Body of pancreas (tissue), 4 donors: ENCODE results near the gene EXOC2.

Experiments used
- CTCF ChIP-seq, 7 experiments: fragments of 450-650 bp in 4 of 7; fragments of 200-600 bp in 3 of 7; sonication (generic) in 3 of 7; IDR thresholded peaks; one replicate each; pipeline ENCODE4 v1.5.1; 2016 to 2019; ENCODE audit warnings: antibody characterized with exemption in 7 of 7
- POLR2A ChIP-seq, 3 donors: fragments of 450-650 bp; IDR thresholded peaks; one replicate each; pipeline ENCODE4 v1.6.1; 2016; ENCODE audit warnings: antibody characterized with exemption in 3 of 3, mild to moderate bottlenecking in 2 of 3

- no peak for TF ChIP-seq CTCF (IDR thresholded peaks at IDR 0.05)
- no peak for TF ChIP-seq POLR2A (IDR thresholded peaks at IDR 0.05)
Observed at GRCh38 chr6:447381-448165, 245.4 kb downstream of the EXOC2 start.
